ENCODE data around the gene PAX9. TPM values are rescaled to one million over a fixed set of nuclear protein-coding genes. Genes with fewer than 3 reads are reported as not detected.

PAX9 gene
- total RNA-seq, 3 donors from 2014 or later: 0.64 to 4.9 (median 1.3) TPM

GRCh38 chr14:36625014-36625413 is 36.6 kb upstream of the PAX9 start:
- Histone ChIP-seq H3K27me3 (no peaks in the 10 kb centered on the region), H3K9me3 (no peaks in the 10 kb centered on the region), H3K4me3 (no peak overlapping the region), H3K27ac (no peak overlapping the region), H3K36me3 (no peaks in the 10 kb centered on the region), H3K4me1 (no peaks in the 10 kb centered on the region)
- DNase-seq (ENCODE audit: low spot score in 2 of 2): no peak
- intact Hi-C loops (cut with DNase I; ENCODE audit: low total_unique reads): no loop called here
- TF ChIP-seq POLR2A (IDR thresholded peaks at IDR 0.05) (no peak), CTCF (IDR thresholded peaks at IDR 0.05) (no peak), POLR2AphosphoS5 (IDR thresholded peaks at IDR 0.05) (no peak)

DNA sequence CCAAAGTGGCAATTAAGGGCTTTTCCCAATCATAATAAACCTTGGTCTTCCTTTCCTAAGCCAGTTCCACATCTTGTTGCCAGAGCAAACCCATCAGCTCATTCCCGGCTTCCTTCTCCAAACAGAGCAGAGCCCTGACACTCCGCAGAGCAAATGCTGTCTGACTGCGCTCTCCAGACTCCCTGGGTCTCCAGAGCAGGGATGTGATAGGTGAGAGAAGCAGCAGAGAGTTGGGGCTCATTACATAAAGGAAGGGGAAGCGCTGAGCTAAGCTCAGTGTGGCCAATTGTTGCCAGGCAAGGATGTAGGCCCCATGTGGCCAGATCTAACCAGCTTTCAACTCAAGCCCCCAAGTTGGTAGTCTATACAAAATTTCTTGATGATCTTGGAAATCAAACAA is 36.2 kb upstream of the PAX9 start:
- no peak for DNase-seq (ENCODE audit: low spot score in 2 of 2)
- no peaks in the 10 kb centered on the region for H3K4me1 ChIP-seq
- H3K4me3 ChIP-seq: no peak overlapping the region
- intact Hi-C loops (cut with DNase I; ENCODE audit: low total_unique reads): no loop called here
- no peaks in the 10 kb centered on the region for H3K9me3 ChIP-seq
- TF ChIP-seq POLR2AphosphoS5 (IDR thresholded peaks at IDR 0.05) (no peak), POLR2A (IDR thresholded peaks at IDR 0.05) (no peak), CTCF (IDR thresholded peaks at IDR 0.05) (no peak)
- H3K27ac ChIP-seq: no peak overlapping the region
- H3K36me3 ChIP-seq: no peaks in the 10 kb centered on the region
- H3K27me3 ChIP-seq: no peaks in the 10 kb centered on the region

GRCh38 chr14:36626151-36626550 is 35.5 kb upstream of the PAX9 start:
- H3K36me3 ChIP-seq: no peaks in the 10 kb centered on the region
- H3K4me3 ChIP-seq: no peak overlapping the region
- H3K27me3 ChIP-seq: no peaks in the 10 kb centered on the region
- no peak for DNase-seq (ENCODE audit: low spot score in 2 of 2)
- H3K4me1 ChIP-seq: no peaks in the 10 kb centered on the region
- intact Hi-C loops (cut with DNase I; ENCODE audit: low total_unique reads): no loop called here
- TF ChIP-seq POLR2A (IDR thresholded peaks at IDR 0.05) (no peak), CTCF (IDR thresholded peaks at IDR 0.05) (no peak), POLR2AphosphoS5 (IDR thresholded peaks at IDR 0.05) (no peak)
- no peaks in the 10 kb centered on the region for H3K9me3 ChIP-seq
- no peak overlapping the region for H3K27ac ChIP-seq

DNA sequence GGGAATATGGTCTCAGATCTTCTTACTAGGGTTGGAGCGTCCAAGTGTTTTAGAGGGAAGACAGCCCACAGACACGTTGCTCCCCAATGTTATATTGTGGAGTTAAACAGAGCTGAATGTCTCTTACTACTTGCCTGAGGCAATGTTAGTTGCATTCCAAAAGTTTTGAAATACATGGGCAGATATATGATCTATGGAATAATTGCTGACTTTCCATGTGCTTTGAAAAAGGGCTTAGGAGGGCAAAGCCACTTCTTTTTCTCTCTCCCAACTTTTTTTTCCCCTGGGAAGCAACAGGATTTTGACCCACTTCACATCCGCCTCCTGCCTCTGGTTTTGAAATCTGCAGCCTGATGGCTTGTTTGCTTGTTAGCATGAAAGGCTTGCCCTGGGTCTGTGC is 33.7 kb upstream of the PAX9 start:
- no peaks in the 10 kb centered on the region for H3K4me1 ChIP-seq
- H3K36me3 ChIP-seq: no peaks in the 10 kb centered on the region
- intact Hi-C loops (cut with DNase I; ENCODE audit: low total_unique reads): no loop called here
- no peaks in the 10 kb centered on the region for H3K27me3 ChIP-seq
- no peaks in the 10 kb centered on the region for H3K9me3 ChIP-seq
- no peak overlapping the region for H3K27ac ChIP-seq
- no peak overlapping the region for H3K4me3 ChIP-seq
- DNase-seq (ENCODE audit: low spot score in 2 of 2): no peak
- no peak for TF ChIP-seq CTCF (IDR thresholded peaks at IDR 0.05)
- TF ChIP-seq POLR2AphosphoS5 (IDR thresholded peaks at IDR 0.05): no peak
- TF ChIP-seq POLR2A (IDR thresholded peaks at IDR 0.05): no peak

DNA sequence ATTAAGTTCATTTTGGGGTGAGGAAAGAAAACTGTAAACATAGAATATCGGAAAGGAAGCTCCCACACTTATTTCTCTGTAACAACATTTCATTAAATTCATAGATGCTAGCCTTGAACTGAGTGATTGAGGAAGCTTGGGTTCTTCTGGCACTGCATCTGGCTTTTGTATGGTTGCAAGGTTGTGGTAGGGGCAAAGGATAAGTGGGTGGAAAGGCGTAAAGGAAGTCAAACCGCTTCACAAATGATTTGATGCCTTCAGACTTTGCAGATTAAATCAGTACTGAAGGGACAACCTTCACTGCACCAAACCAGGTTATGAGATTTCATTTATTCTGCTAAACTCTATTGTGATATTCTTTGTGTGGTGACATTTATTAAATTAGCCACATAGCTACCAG is 28.1 kb upstream of the PAX9 start:
- Histone ChIP-seq H3K27me3 (no peaks in the 10 kb centered on the region), H3K9me3 (no peaks in the 10 kb centered on the region), H3K4me3 (no peak overlapping the region), H3K4me1 (no peaks in the 10 kb centered on the region), H3K36me3 (no peaks in the 10 kb centered on the region), H3K27ac (no peak overlapping the region)
- no peak for DNase-seq (ENCODE audit: low spot score in 2 of 2)
- no peak for TF ChIP-seq CTCF (IDR thresholded peaks at IDR 0.05)
- no peak for TF ChIP-seq POLR2A (IDR thresholded peaks at IDR 0.05)
- no peak for TF ChIP-seq POLR2AphosphoS5 (IDR thresholded peaks at IDR 0.05)
- intact Hi-C loops (cut with DNase I; ENCODE audit: low total_unique reads): no loop called here

All from breast epithelium (tissue), 4 donors.